Endothelial cell of umbilical vein (primary cell): ENCODE results near the gene NRROS. TPM values are rescaled to one million over a fixed set of nuclear protein-coding genes. Genes with fewer than 3 reads are reported as not detected.

Experiments
- BruUV-seq: library from RNA; stranded (reverse); fragments of 400-500 nt; replicated peaks from 2 replicates; lab custom pipeline; 2021; lab: Mats Ljungman, UMichigan
- CTCF ChIA-PET: fragments of 300-600, 350-600 bp; sonication (Branson Sonifier 250); formaldehyde crosslinking; loops from one replicate; lab custom pipeline; 2021; ENCODE audit warnings: antibody characterized with exemption, inconsistent platforms; lab: Charles Lee
- POLR2A ChIA-PET: fragments of 300-600, 350-600 bp; sonication (Branson Sonifier 250); formaldehyde crosslinking; loops from one replicate; lab custom pipeline; 2021; ENCODE audit warnings: antibody characterized with exemption, inconsistent platforms; lab: Charles Lee
- DNase-seq: peaks from one replicate; pipeline ENCODE4 v3.0.0-alpha.2; 2011; ENCODE audit warnings: low read depth, low spot score
- FAIRE-seq: peaks from 2 replicates; lab custom pipeline; 2011; peaks lifted over from hg19 to GRCh38; lab: Jason Lieb, UNC
- H2AFZ ChIP-seq: 2 replicates; pipeline ENCODE4 v1.6.0; 2012; ENCODE audit warnings: low read depth, low read length, control low read depth, inconsistent platforms
- H3K27ac ChIP-seq: 2 replicates; pipeline ENCODE4 v1.5.1; 2011; ENCODE audit warnings: low read depth, mild to moderate bottlenecking, control low read depth, low read length, moderate library complexity; ENCODE audit not compliant: insufficient read depth
- H3K27me3 ChIP-seq, 2 experiments: 2 replicates each; pipeline versions ENCODE4 v1.6.0 to v1.6.1; 2011; ENCODE audit warnings: low read length in 2 of 2, mixed read lengths in 1 of 2; ENCODE audit not compliant: control insufficient read depth in 2 of 2, insufficient read depth in 2 of 2
- H3K36me3 ChIP-seq, 2 experiments: 2 replicates in 1 of 2; 3 replicates in 1 of 2; pipeline ENCODE4 v1.5.1; 2011; ENCODE audit warnings: low read length in 2 of 2, mild to moderate bottlenecking in 1 of 2, moderate library complexity in 1 of 2; ENCODE audit not compliant: control insufficient read depth in 2 of 2, insufficient read depth in 2 of 2; ENCODE audit errors: extremely low read depth in 1 of 2
- H3K4me1 ChIP-seq: 3 replicates; pipeline ENCODE4 v1.5.1; 2011; ENCODE audit warnings: mild to moderate bottlenecking, low read length; ENCODE audit not compliant: control insufficient read depth, insufficient read depth; ENCODE audit errors: extremely low read depth
- H3K4me2 ChIP-seq: 2 replicates; pipeline ENCODE4 v1.6.1; 2011; ENCODE audit warnings: low read length, control low read depth, mixed read lengths; ENCODE audit not compliant: insufficient read depth
- H3K4me3 ChIP-seq, 3 experiments: fragments of 200-600 bp in 1 of 3; sonication (generic), shearing (Covaris generic) in 1 of 3; replicated peaks in 1 of 3; 2 replicates each; pipeline ENCODE4 v1.5.1; 2011 to 2016; ENCODE audit warnings: control low read depth in 3 of 3, low read length in 3 of 3, mild to moderate bottlenecking in 2 of 3, inconsistent platforms in 1 of 3, low read depth in 1 of 3, moderate library complexity in 1 of 3; ENCODE audit not compliant: insufficient read depth in 1 of 3
- H3K79me2 ChIP-seq: 2 replicates; pipeline ENCODE4 v1.6.0; 2012; ENCODE audit warnings: low read length, inconsistent platforms; ENCODE audit not compliant: control insufficient read depth, insufficient read depth
- H3K9ac ChIP-seq: replicated peaks from 2 replicates; pipeline ENCODE3; 2011; ENCODE audit warnings: low read length, control low read depth; ENCODE audit not compliant: insufficient read depth; ENCODE audit errors: extremely low read depth
- H3K9me1 ChIP-seq: replicated peaks from 3 replicates; pipeline ENCODE4 v1.6.0; 2011; ENCODE audit warnings: mild to moderate bottlenecking, low read length; ENCODE audit not compliant: control insufficient read depth, insufficient read depth; ENCODE audit errors: extremely low read depth
- H3K9me3 ChIP-seq: replicated peaks from 2 replicates; pipeline ENCODE4 v1.5.1; 2012; ENCODE audit warnings: low read length, inconsistent platforms; ENCODE audit not compliant: control insufficient read depth, insufficient read depth
- H4K20me1 ChIP-seq: replicated peaks from 2 replicates; pipeline ENCODE3; 2011; ENCODE audit warnings: mild to moderate bottlenecking, low read length; ENCODE audit not compliant: control insufficient read depth, insufficient read depth; ENCODE audit errors: extremely low read depth
- EZH2 ChIP-seq: IDR thresholded peaks from 2 replicates; pipeline ENCODE4 v1.6.1; 2012; ENCODE audit warnings: borderline replicate concordance, low read depth, mild to moderate bottlenecking, moderate library complexity, low read length, inconsistent platforms; ENCODE audit not compliant: severe bottlenecking
- FOS ChIP-seq: IDR thresholded peaks from 2 replicates; pipeline ENCODE4 v1.6.1; 2011; ENCODE audit warnings: mild to moderate bottlenecking, low read length, moderate library complexity, borderline replicate concordance; ENCODE audit not compliant: insufficient read depth
- GATA2 ChIP-seq: IDR thresholded peaks from 2 replicates; pipeline ENCODE4 v1.7.0; 2011; ENCODE audit warnings: low read depth, mild to moderate bottlenecking, moderate library complexity, mixed read lengths, low read length; ENCODE audit not compliant: insufficient read length, insufficient read depth
- JUN ChIP-seq: IDR thresholded peaks from 2 replicates; pipeline ENCODE4 v1.6.1; 2011; ENCODE audit warnings: borderline replicate concordance, low read depth; ENCODE audit not compliant: insufficient read length, insufficient read depth
- MAX ChIP-seq: IDR thresholded peaks from 2 replicates; pipeline ENCODE4 v1.6.1; 2011; ENCODE audit not compliant: insufficient read depth, insufficient read length
- MYC ChIP-seq: IDR thresholded peaks from one replicate; pipeline ENCODE4 v1.6.1; 2011; ENCODE audit warnings: mild to moderate bottlenecking, low read depth, low read length
- POLR2A ChIP-seq: IDR thresholded peaks from 2 replicates; pipeline ENCODE4 v1.6.1; 2012; ENCODE audit warnings: low read depth, mild to moderate bottlenecking, control low read depth, low read length
- POLR2AphosphoS5 ChIP-seq: IDR thresholded peaks from 2 replicates; pipeline ENCODE4 v1.6.1; 2012; ENCODE audit warnings: low read depth, mild to moderate bottlenecking, control low read depth, low read length, moderate library complexity; ENCODE audit not compliant: insufficient read depth
- dilution Hi-C: fragments of 300-500 bp; cut with MboI; formaldehyde crosslinking; loops from one replicate; pipeline ENCODE4 v1.15.0; 2019; ENCODE audit warnings: low sequenced_read_pairs; ENCODE audit not compliant: extremely low pct_ligation_motif_present
- intact Hi-C: fragments of 100-400 bp; cut with micrococcal nuclease; formaldehyde crosslinking; loops from one replicate; pipeline ENCODE4 v1.10.0; 2022
- polyA plus RNA-seq, 4 experiments: library from polyadenylated mRNA; depleted of rRNA in 3 of 4; stranded (reverse) in 3 of 4; unstranded in 1 of 4; fragments of >200 nt; gene quantifications; 2 replicates each; pipeline versions ENCODE4 v1.2.1 to v1.2.3, GENCODE V29; 2011 to 2012; ENCODE audit warnings: missing spikeins in 1 of 4
- total RNA-seq: library from RNA; stranded (reverse); gene quantifications from 2 replicates; pipeline ENCODE4 v1.2.3, GENCODE V29; 2021
- TF ChIP-seq, protein P1 (sequence below), 2 donors: IDR thresholded peaks; 1 replicate in 1 of 2; 2 replicates in 1 of 2; pipeline ENCODE4 v1.5.1; 2011; ENCODE audit warnings: low read length in 2 of 2, mild to moderate bottlenecking in 2 of 2, moderate library complexity in 2 of 2, control low read depth in 1 of 2, inconsistent platforms in 1 of 2, low read depth in 1 of 2; ENCODE audit not compliant: insufficient read depth in 1 of 2; ENCODE audit errors: extremely low read depth in 1 of 2

The NRROS gene
- total and polyA plus RNA-seq, 2 donors (not counting 3 experiments of a cell fraction or from before 2014, with no cell fraction given): 8.1 to 15.6 TPM

GRCh38 chr3:196608693-196609092, 30.8 kb upstream of the NRROS start:
- ChIA-PET CTCF (interaction anchor here (1.0 to 7.8 kb wide), 19 partner anchors 9 to 361 kb away, joined by 3 to 334 read pairs (median 8); partner anchors contain the start of genes NCBP2 and NRROS), POLR2A (no interaction called here)
- TF ChIP-seq EZH2: no peak
- no peak for TF ChIP-seq JUN
- TF ChIP-seq POLR2AphosphoS5: no peak
- TF ChIP-seq MYC: no peak
- TF ChIP-seq, protein P1, sequence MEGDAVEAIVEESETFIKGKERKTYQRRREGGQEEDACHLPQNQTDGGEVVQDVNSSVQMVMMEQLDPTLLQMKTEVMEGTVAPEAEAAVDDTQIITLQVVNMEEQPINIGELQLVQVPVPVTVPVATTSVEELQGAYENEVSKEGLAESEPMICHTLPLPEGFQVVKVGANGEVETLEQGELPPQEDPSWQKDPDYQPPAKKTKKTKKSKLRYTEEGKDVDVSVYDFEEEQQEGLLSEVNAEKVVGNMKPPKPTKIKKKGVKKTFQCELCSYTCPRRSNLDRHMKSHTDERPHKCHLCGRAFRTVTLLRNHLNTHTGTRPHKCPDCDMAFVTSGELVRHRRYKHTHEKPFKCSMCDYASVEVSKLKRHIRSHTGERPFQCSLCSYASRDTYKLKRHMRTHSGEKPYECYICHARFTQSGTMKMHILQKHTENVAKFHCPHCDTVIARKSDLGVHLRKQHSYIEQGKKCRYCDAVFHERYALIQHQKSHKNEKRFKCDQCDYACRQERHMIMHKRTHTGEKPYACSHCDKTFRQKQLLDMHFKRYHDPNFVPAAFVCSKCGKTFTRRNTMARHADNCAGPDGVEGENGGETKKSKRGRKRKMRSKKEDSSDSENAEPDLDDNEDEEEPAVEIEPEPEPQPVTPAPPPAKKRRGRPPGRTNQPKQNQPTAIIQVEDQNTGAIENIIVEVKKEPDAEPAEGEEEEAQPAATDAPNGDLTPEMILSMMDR (IDR thresholded peaks at IDR 0.05; ENCODE audit: extremely low read depth in 1 of 2, insufficient read depth in 1 of 2, low read depth in 1 of 2, low read length in 2 of 2): no peak
- no peak for TF ChIP-seq MAX
- TF ChIP-seq POLR2A: no peak
- TF ChIP-seq FOS: no peak
- no peak for TF ChIP-seq GATA2

More at GRCh38 chr3:196608693-196609092, 30.8 kb upstream of the NRROS start:
- dilution Hi-C loops: loop anchor here (5.0 kb wide), 1 partner anchor 79 kb away; no protein-coding TSS in a partner anchor
- H3K9me3 ChIP-seq: no peaks in the 10 kb centered on the region
- H4K20me1 ChIP-seq: no peaks in the 10 kb centered on the region
- no peak overlapping the region for H3K4me3 ChIP-seq
- H3K4me1 ChIP-seq: peaks cover 28% of the 10 kb centered on the region
- no TSS peak for BruUV-seq
- H3K4me2 ChIP-seq: no peak overlapping the region
- intact Hi-C loops: loop anchor here (1.0 to 2.0 kb wide), 5 partner anchors 31 to 362 kb away; partner anchors contain the start of genes NCBP2 and NRROS
- no peaks in the 10 kb centered on the region for H3K79me2 ChIP-seq
- no peak for FAIRE-seq
- H3K27me3 ChIP-seq: peaks cover 0 to 3% of the 10 kb centered on the region in 2 experiments
- H3K9ac ChIP-seq: no peak overlapping the region
- H3K9me1 ChIP-seq: no peaks in the 10 kb centered on the region
- no peaks in the 10 kb centered on the region for H3K36me3 ChIP-seq
- DNase-seq: no peak
- H3K27ac ChIP-seq: no peak overlapping the region
- no peak overlapping the region for H2AFZ ChIP-seq
